ENCODE data around the gene FAM241A.

DNA sequence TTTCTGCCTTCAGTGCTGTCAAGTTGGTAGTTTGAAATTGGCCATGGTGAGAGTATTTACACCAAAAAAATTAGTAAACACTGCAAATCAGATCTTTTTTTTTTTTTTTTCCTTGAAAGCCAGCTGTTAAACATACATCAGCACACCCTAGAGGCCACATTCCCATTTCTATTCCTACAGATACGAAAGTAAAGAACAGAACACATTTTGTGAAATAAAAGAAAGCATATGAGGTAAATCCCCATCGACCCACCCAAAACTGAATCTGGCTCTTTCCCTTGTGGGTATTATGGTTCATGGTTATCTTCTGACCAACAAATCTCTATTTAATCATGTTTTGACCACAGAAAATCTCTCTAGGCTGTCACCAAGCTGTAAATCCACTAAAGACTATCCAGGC lies 44.5 kb downstream of the FAM241A start:
- TF ChIP-seq ESRRG (CRISPR knock-in tag; IDR thresholded peaks at IDR 0.05) (no peak), ISL1 (CRISPR knock-in tag; IDR thresholded peaks at IDR 0.05) (no peak), ZNF565 (CRISPR knock-in tag; conservative IDR thresholded peaks at IDR 0.05; ENCODE audit: low read depth) (no peak), ARNTL (CRISPR knock-in tag; IDR thresholded peaks at IDR 0.05; ENCODE audit: borderline replicate concordance, low read depth) (no peak), ZFP3 (CRISPR knock-in tag; IDR thresholded peaks at IDR 0.05) (no peak), GLIS3 (CRISPR knock-in tag; IDR thresholded peaks at IDR 0.05) (no peak)
- TF ChIP-seq, protein P1, sequence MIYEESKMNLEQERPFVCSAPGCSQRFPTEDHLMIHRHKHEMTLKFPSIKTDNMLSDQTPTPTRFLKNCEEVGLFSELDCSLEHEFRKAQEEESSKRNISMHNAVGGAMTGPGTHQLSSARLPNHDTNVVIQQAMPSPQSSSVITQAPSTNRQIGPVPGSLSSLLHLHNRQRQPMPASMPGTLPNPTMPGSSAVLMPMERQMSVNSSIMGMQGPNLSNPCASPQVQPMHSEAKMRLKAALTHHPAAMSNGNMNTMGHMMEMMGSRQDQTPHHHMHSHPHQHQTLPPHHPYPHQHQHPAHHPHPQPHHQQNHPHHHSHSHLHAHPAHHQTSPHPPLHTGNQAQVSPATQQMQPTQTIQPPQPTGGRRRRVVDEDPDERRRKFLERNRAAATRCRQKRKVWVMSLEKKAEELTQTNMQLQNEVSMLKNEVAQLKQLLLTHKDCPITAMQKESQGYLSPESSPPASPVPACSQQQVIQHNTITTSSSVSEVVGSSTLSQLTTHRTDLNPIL (CRISPR knock-in tag; IDR thresholded peaks at IDR 0.05; ENCODE audit: low read depth) = no peak
- TF ChIP-seq, protein P2, sequence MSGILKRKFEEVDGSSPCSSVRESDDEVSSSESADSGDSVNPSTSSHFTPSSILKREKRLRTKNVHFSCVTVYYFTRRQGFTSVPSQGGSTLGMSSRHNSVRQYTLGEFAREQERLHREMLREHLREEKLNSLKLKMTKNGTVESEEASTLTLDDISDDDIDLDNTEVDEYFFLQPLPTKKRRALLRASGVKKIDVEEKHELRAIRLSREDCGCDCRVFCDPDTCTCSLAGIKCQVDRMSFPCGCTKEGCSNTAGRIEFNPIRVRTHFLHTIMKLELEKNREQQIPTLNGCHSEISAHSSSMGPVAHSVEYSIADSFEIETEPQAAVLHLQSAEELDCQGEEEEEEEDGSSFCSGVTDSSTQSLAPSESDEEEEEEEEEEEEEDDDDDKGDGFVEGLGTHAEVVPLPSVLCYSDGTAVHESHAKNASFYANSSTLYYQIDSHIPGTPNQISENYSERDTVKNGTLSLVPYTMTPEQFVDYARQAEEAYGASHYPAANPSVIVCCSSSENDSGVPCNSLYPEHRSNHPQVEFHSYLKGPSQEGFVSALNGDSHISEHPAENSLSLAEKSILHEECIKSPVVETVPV (CRISPR knock-in tag; IDR thresholded peaks at IDR 0.05) = no peak

Measured in SK-N-SH treated with all-trans-retinoic acid at 6 μM for 48 hours (cell line).